GM21737 (cell line): ENCODE data around the gene SOS2.

ENCODE experiments used
- ATAC-seq: cut with Tn5 transposase; IDR thresholded peaks from one replicate; pipeline ENCODE4 v1.9.1; 2021; ENCODE audit warnings: mild to moderate bottlenecking, moderate library complexity; ENCODE audit not compliant: unreplicated experiment

The SOS2 gene

GRCh38 chr14:50116966-50117365 is 114.4 kb downstream of the SOS2 start:
- peak; percentile 1 for ATAC-seq

- peak; percentile 94 for ATAC-seq
Measured at GRCh38 chr14:50116181-50116956, 115.0 kb downstream of the SOS2 start, which contains the start of gene VCPKMT. TSS of gene VCPKMT (minus strand) at chr14:50116572. CDS start at chr14:50116552, 20 bp downstream.

- no peak for ATAC-seq
Measured at GRCh38 chr14:50113381-50114035, 117.9 kb downstream of the SOS2 start.

- no peak for ATAC-seq
Measured at GRCh38 chr14:50110323-50111037, 120.9 kb downstream of the SOS2 start.

- ATAC-seq: no peak
Measured at GRCh38 chr14:50109342-50109741, 122.0 kb downstream of the SOS2 start.

- no peak for ATAC-seq
Measured at GRCh38 chr14:50107850-50108249, 123.5 kb downstream of the SOS2 start.

GRCh38 chr14:50106178-50106577 is 125.2 kb downstream of the SOS2 start:
- no peak for ATAC-seq

GRCh38 chr14:50103558-50103957 is 127.8 kb downstream of the SOS2 start:
- ATAC-seq: no peak

GRCh38 chr14:50101417-50101816 is 130.0 kb downstream of the SOS2 start:
- ATAC-seq: no peak

GRCh38 chr14:50100805-50101204 is 130.6 kb downstream of the SOS2 start:
- no peak for ATAC-seq

- ATAC-seq: no peak
Measured at GRCh38 chr14:50099335-50099734, 132.0 kb downstream of the SOS2 start.

GRCh38 chr14:50095895-50096294 is 135.5 kb downstream of the SOS2 start:
- ATAC-seq: no peak

- ATAC-seq: no peak
Measured at GRCh38 chr14:50094056-50094755, 137.2 kb downstream of the SOS2 start.

- ATAC-seq: no peak
Measured at GRCh38 chr14:50093496-50093895, 137.9 kb downstream of the SOS2 start.

GRCh38 chr14:50092006-50092555 is 139.3 kb downstream of the SOS2 start:
- ATAC-seq: no peak

GRCh38 chr14:50091240-50091913 is 140.0 kb downstream of the SOS2 start:
- ATAC-seq: no peak

- ATAC-seq: no peak
Measured at GRCh38 chr14:50089208-50089607, 142.2 kb downstream of the SOS2 start.

- ATAC-seq: no peak
Measured at GRCh38 chr14:50088731-50089130, 142.6 kb downstream of the SOS2 start.

- ATAC-seq: no peak
Measured at GRCh38 chr14:50088117-50088515, 143.3 kb downstream of the SOS2 start.
